Measurements from ENCODE around the gene GSG1L2. TPM values are rescaled to one million over a fixed set of nuclear protein-coding genes. Genes with fewer than 3 reads are reported as not detected.

The GSG1L2 gene
- total and polyA plus RNA-seq, 2 donors from 2014 or later, result not detected

DNA sequence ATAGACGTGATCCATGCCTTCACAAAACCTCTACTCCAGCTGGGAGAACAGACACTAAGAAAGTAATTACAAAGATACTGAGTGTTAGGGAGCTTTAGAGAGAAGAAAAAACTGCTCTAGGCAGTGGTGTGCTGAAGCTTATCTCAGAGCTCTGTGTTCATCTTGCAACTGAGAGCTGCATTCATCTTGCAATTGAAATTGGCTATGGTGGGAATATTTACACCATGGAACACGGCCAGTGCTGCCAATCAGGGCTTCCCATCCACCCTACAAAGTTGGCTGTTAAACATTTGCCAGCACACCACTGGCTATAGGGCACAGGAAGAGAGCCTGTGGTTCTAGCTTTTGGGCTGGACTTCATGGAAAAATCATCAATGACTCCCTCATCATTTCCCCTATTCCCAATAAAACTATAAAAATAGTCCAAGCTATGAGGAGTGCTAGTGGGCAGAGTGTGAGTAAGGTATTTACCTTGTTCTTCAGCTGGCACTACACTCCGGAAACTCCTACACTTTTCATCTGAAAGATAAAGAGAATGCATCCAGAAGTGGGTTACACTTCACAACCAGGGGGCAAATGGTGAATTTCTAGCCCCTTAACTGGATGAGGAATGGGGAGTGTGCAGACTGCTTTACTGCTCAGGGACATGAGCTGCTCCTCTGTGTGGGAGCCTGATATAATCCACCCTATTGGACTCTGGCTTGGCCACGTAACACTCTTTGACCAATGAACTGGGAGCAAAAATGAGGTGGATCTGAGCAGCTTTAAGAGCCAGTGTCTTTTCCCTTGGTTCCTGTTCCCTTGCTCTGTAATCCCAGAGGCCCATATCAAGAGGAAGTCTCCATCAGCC, 11.6 kb downstream of the GSG1L2 start:
- TF ChIP-seq, protein P1, sequence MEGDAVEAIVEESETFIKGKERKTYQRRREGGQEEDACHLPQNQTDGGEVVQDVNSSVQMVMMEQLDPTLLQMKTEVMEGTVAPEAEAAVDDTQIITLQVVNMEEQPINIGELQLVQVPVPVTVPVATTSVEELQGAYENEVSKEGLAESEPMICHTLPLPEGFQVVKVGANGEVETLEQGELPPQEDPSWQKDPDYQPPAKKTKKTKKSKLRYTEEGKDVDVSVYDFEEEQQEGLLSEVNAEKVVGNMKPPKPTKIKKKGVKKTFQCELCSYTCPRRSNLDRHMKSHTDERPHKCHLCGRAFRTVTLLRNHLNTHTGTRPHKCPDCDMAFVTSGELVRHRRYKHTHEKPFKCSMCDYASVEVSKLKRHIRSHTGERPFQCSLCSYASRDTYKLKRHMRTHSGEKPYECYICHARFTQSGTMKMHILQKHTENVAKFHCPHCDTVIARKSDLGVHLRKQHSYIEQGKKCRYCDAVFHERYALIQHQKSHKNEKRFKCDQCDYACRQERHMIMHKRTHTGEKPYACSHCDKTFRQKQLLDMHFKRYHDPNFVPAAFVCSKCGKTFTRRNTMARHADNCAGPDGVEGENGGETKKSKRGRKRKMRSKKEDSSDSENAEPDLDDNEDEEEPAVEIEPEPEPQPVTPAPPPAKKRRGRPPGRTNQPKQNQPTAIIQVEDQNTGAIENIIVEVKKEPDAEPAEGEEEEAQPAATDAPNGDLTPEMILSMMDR (IDR thresholded peaks at IDR 0.05; ENCODE audit: borderline replicate concordance, extremely low read depth, insufficient read depth), result no peak
- H3K27me3 ChIP-seq (ENCODE audit: control insufficient read depth, insufficient read depth, low read length), result no peaks in the 10 kb centered on the region
- no peak for FAIRE-seq
- intact Hi-C loops (cut with DNase I), result no loop called here
- H3K9me3 ChIP-seq (ENCODE audit: control insufficient read depth in 2 of 3, insufficient read depth in 1 of 3, low read length in 3 of 3), result no peaks in the 10 kb centered on the region
- no peaks in the 10 kb centered on the region for H3K4me1 ChIP-seq (ENCODE audit: control insufficient read depth in 2 of 3, insufficient read depth in 2 of 3, low read depth in 1 of 3, low read length in 3 of 3)
- no peak overlapping the region for H3K9ac ChIP-seq (ENCODE audit: low read length in 3 of 3)
- no peak for DNase-seq
- H3K36me3 ChIP-seq (ENCODE audit: control insufficient read depth in 2 of 3, insufficient read depth in 3 of 3, low read length in 3 of 3), result no peaks in the 10 kb centered on the region
- H3K27ac ChIP-seq (ENCODE audit: low read depth in 2 of 2, low read length in 2 of 2), result no peak overlapping the region
- H3K4me3 ChIP-seq (ENCODE audit: low read length in 3 of 3), result no peak overlapping the region

DNA sequence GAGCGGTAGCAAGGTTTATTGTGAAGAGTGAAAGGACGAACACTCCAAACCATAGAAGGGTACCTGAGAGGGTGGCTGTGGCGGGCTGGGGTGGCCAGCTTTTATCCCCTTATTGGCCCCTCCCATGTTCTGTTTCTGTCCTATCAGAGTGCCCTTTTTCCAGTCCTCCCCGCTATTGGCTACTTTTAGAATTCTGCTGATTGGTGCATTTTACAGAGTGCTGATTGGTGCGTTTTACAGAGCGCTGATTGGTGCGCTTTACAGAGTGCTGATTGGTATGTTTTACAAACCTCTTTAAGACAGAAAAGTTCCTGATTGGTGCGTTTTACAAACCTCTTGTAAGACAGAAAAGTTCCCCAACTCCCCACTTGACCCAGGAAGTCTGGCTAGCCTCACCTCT, 12.5 kb downstream of the GSG1L2 start:
- TF ChIP-seq, protein P1 (IDR thresholded peaks at IDR 0.05; ENCODE audit: borderline replicate concordance, extremely low read depth, insufficient read depth), result no peak
- H3K9me3 ChIP-seq (ENCODE audit: control insufficient read depth in 2 of 3, insufficient read depth in 1 of 3, low read length in 3 of 3), result peaks cover 0 to 3% (median under 1%) of the 10 kb centered on the region in 3 donors
- intact Hi-C loops (cut with DNase I), result no loop called here
- no peaks in the 10 kb centered on the region for H3K27me3 ChIP-seq (ENCODE audit: control insufficient read depth, insufficient read depth, low read length)
- no peak overlapping the region for H3K27ac ChIP-seq (ENCODE audit: low read depth in 2 of 2, low read length in 2 of 2)
- no peak for FAIRE-seq
- no peaks in the 10 kb centered on the region for H3K4me1 ChIP-seq (ENCODE audit: control insufficient read depth in 2 of 3, insufficient read depth in 2 of 3, low read depth in 1 of 3, low read length in 3 of 3)
- H3K36me3 ChIP-seq (ENCODE audit: control insufficient read depth in 2 of 3, insufficient read depth in 3 of 3, low read length in 3 of 3), result no peaks in the 10 kb centered on the region
- H3K9ac ChIP-seq (ENCODE audit: low read length in 3 of 3), result no peak overlapping the region
- DNase-seq, result no peak
- H3K4me3 ChIP-seq (ENCODE audit: low read length in 3 of 3), result no peak overlapping the region

GRCh38 chr17:9806699-9807098, 15.2 kb downstream of the GSG1L2 start:
- FAIRE-seq, result no peak

More at GRCh38 chr17:9806699-9807098, 15.2 kb downstream of the GSG1L2 start:
- Histone ChIP-seq H3K4me1 (ENCODE audit: control insufficient read depth in 2 of 3, insufficient read depth in 2 of 3, low read depth in 1 of 3, low read length in 3 of 3) (no peaks in the 10 kb centered on the region), H3K9me3 (ENCODE audit: control insufficient read depth in 2 of 3, insufficient read depth in 1 of 3, low read length in 3 of 3) (peaks cover 0 to 6% (median 4%) of the 10 kb centered on the region in 3 donors), H3K4me3 (ENCODE audit: low read length in 3 of 3) (no peak overlapping the region), H3K36me3 (ENCODE audit: control insufficient read depth in 2 of 3, insufficient read depth in 3 of 3, low read length in 3 of 3) (no peaks in the 10 kb centered on the region), H3K27me3 (ENCODE audit: control insufficient read depth, insufficient read depth, low read length) (no peaks in the 10 kb centered on the region), H3K9ac (ENCODE audit: low read length in 3 of 3) (no peak overlapping the region), H3K27ac (ENCODE audit: low read depth in 2 of 2, low read length in 2 of 2) (no peak overlapping the region)
- intact Hi-C loops (cut with DNase I), result no loop called here
- no peak for DNase-seq
- TF ChIP-seq, protein P1 (IDR thresholded peaks at IDR 0.05; ENCODE audit: borderline replicate concordance, extremely low read depth, insufficient read depth), result no peak

Data from kidney (tissue), 14 donors.